Measurements from ENCODE around the gene FLT1. TPM values are rescaled to one million over a fixed set of nuclear protein-coding genes. Genes with fewer than 3 reads are reported as not detected.

FLT1 gene
- total RNA-seq, 1 donor from 2014 or later: 32.4 TPM

- no peak for DNase-seq (ENCODE audit: low spot score)
- H3K4me3 Mint-ChIP-seq (ENCODE audit: low read depth): no peak overlapping the region
- intact Hi-C loops (cut with micrococcal nuclease): no loop called here
- H3K27me3 Mint-ChIP-seq (ENCODE audit: low read depth): no peaks in the 10 kb centered on the region
- H3K36me3 Mint-ChIP-seq (ENCODE audit: low read depth): peaks cover 28% of the 10 kb centered on the region
- H3K4me1 Mint-ChIP-seq (ENCODE audit: low read depth): peaks cover 13% of the 10 kb centered on the region
- H3K9me3 Mint-ChIP-seq: no peaks in the 10 kb centered on the region
- H3K27ac Mint-ChIP-seq: no peak overlapping the region
Observed at GRCh38 chr13:28421676-28422410, 73.1 kb downstream of the FLT1 start.

DNA sequence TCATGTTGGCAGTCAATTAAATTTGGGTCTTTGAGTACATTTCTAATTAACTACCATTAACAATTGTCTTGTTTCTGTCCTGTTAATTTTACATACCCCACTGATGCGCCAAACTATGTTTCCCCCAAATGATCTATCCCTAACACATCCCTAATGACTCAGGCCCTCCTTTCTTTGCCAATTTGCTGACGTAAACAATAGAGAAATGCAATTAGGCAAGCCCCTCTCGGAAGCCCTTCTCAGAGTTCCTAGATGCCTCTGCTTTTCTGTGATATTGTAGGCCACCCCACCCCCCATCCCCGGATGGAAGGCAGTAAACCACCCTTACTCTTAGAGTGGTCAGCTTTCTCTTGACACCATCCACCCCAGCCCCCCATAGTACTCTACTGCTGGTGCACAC lies 74.2 kb downstream of the FLT1 start:
- no peak for DNase-seq (ENCODE audit: low spot score)
- Mint-ChIP-seq H3K9me3 (no peaks in the 10 kb centered on the region), H3K4me3 (ENCODE audit: low read depth) (no peak overlapping the region), H3K27me3 (ENCODE audit: low read depth) (no peaks in the 10 kb centered on the region), H3K36me3 (ENCODE audit: low read depth) (peaks cover 19% of the 10 kb centered on the region), H3K4me1 (ENCODE audit: low read depth) (peaks cover 13% of the 10 kb centered on the region), H3K27ac (no peak overlapping the region)
- intact Hi-C loops (cut with micrococcal nuclease): no loop called here

DNA sequence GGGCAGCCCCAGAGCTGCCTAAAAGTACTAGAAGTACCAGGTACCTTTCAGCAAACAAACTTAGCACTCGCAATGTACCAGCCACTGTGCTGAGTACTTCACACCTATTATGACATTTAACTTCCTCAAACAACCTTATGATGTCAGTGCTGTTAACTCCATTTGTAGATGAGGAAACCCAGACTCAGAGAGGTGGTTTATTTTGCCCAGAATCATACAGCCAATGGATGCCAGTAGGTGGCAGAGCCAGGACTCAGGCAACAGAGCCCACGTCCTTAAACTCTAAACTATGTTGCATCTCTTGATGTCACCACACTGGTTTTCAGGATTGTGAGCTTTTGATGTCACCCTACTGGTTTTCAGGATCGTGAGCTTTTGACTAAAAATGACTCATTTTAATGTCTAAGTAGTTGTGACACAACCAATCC lies 78.9 kb downstream of the FLT1 start:
- DNase-seq (ENCODE audit: low spot score): no peak
- no peaks in the 10 kb centered on the region for H3K9me3 Mint-ChIP-seq
- no peak overlapping the region for H3K27ac Mint-ChIP-seq
- H3K4me3 Mint-ChIP-seq (ENCODE audit: low read depth): no peak overlapping the region
- H3K27me3 Mint-ChIP-seq (ENCODE audit: low read depth): no peaks in the 10 kb centered on the region
- no peaks in the 10 kb centered on the region for H3K36me3 Mint-ChIP-seq (ENCODE audit: low read depth)
- peaks cover 3% of the 10 kb centered on the region for H3K4me1 Mint-ChIP-seq (ENCODE audit: low read depth)
- intact Hi-C loops (cut with micrococcal nuclease): no loop called here

DNA sequence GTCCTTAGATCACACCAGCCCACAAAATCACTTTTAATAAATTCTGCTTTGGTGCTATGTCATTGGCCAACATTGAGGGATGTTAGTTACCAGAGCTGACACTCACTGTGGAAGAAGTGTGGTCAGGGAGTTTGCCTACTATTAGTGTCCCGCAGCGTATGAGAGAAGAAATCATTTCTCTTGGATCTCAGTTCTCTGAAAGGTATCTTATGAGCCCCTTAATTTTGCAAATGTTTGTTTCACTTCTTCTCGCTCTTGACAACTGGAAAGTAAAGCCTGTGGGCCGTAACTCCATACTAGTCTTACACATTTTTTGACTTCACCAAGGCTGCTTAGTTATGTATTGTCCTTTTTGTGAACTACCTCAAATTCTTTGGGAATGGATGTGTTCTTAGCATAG lies 80.9 kb downstream of the FLT1 start:
- no peak overlapping the region for H3K27ac Mint-ChIP-seq
- no peak overlapping the region for H3K4me3 Mint-ChIP-seq (ENCODE audit: low read depth)
- H3K27me3 Mint-ChIP-seq (ENCODE audit: low read depth): no peaks in the 10 kb centered on the region
- H3K4me1 Mint-ChIP-seq (ENCODE audit: low read depth): peaks cover 7% of the 10 kb centered on the region
- intact Hi-C loops (cut with micrococcal nuclease): no loop called here
- peaks cover 4% of the 10 kb centered on the region for H3K36me3 Mint-ChIP-seq (ENCODE audit: low read depth)
- no peak for DNase-seq (ENCODE audit: low spot score)
- H3K9me3 Mint-ChIP-seq: no peaks in the 10 kb centered on the region

GRCh38 chr13:28412981-28413380 lies 81.9 kb downstream of the FLT1 start:
- peaks cover 4% of the 10 kb centered on the region for H3K36me3 Mint-ChIP-seq (ENCODE audit: low read depth)
- peaks cover 15% of the 10 kb centered on the region for H3K4me1 Mint-ChIP-seq (ENCODE audit: low read depth)
- no peaks in the 10 kb centered on the region for H3K9me3 Mint-ChIP-seq
- H3K27me3 Mint-ChIP-seq (ENCODE audit: low read depth): no peaks in the 10 kb centered on the region
- no peak for DNase-seq (ENCODE audit: low spot score)
- no peak overlapping the region for H3K27ac Mint-ChIP-seq
- no peak overlapping the region for H3K4me3 Mint-ChIP-seq (ENCODE audit: low read depth)
- intact Hi-C loops (cut with micrococcal nuclease): no loop called here

DNA sequence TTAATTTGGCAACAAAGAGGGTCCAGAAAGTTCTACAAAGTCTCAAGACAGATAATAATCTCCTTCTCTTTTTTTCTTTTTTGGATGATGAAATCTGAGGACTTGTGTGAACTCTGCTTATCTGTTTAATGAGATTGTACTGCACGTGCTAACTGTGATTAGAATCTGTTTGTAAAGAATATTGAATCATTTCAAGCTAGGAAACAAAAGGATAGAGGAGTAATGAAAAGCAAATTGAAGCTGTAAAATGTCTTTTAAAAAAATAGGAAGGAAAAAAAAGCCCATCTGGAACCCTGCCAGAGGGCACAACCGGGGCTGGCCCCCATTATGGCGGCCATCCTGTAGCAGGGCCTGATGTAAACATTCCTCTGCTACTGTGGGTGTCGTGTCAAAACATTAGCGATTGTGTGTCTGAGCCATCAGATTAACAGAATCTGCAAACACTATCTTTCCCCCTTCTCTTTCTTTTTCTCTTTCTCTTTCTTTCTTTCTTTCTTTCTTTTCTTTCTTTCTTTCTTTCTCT lies 83.0 kb downstream of the FLT1 start:
- H3K36me3 Mint-ChIP-seq (ENCODE audit: low read depth): peaks cover 4% of the 10 kb centered on the region
- intact Hi-C loops (cut with micrococcal nuclease): no loop called here
- no peaks in the 10 kb centered on the region for H3K9me3 Mint-ChIP-seq
- H3K4me3 Mint-ChIP-seq (ENCODE audit: low read depth): no peak overlapping the region
- peaks cover 17% of the 10 kb centered on the region for H3K4me1 Mint-ChIP-seq (ENCODE audit: low read depth)
- no peaks in the 10 kb centered on the region for H3K27me3 Mint-ChIP-seq (ENCODE audit: low read depth)
- no peak for DNase-seq (ENCODE audit: low spot score)
- H3K27ac Mint-ChIP-seq: no peak overlapping the region

DNA sequence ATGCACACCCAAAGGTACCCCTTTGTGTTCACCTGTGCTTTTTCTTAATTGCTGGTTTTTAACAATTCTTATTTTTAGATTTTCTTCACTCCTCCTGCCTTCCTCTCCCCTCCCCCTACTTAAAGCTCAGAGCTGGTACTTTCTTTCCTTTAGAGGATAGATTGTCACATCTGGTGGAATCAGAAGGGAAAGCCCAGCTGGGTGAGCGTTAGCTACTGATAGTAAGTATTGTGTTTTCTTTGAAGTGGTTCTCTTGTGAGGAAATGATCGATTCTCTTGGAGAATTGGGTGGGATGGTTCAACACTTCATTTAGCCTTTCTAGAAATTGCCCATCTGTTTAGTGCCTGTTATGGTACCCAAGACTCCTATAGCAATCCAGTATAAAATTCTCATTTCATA lies 84.8 kb downstream of the FLT1 start:
- no peak for DNase-seq (ENCODE audit: low spot score)
- H3K4me1 Mint-ChIP-seq (ENCODE audit: low read depth): peaks cover 17% of the 10 kb centered on the region
- H3K4me3 Mint-ChIP-seq (ENCODE audit: low read depth): no peak overlapping the region
- peaks cover 10% of the 10 kb centered on the region for H3K36me3 Mint-ChIP-seq (ENCODE audit: low read depth)
- H3K27ac Mint-ChIP-seq: no peak overlapping the region
- intact Hi-C loops (cut with micrococcal nuclease): no loop called here
- H3K9me3 Mint-ChIP-seq: no peaks in the 10 kb centered on the region
- no peaks in the 10 kb centered on the region for H3K27me3 Mint-ChIP-seq (ENCODE audit: low read depth)

GRCh38 chr13:28409648-28410047 lies 85.3 kb downstream of the FLT1 start:
- DNase-seq (ENCODE audit: low spot score): no peak
- H3K4me3 Mint-ChIP-seq (ENCODE audit: low read depth): no peak overlapping the region
- no peaks in the 10 kb centered on the region for H3K9me3 Mint-ChIP-seq
- intact Hi-C loops (cut with micrococcal nuclease): no loop called here
- peaks cover 10% of the 10 kb centered on the region for H3K36me3 Mint-ChIP-seq (ENCODE audit: low read depth)
- no peaks in the 10 kb centered on the region for H3K27me3 Mint-ChIP-seq (ENCODE audit: low read depth)
- H3K27ac Mint-ChIP-seq: no peak overlapping the region
- H3K4me1 Mint-ChIP-seq (ENCODE audit: low read depth): peaks cover 17% of the 10 kb centered on the region

GRCh38 chr13:28408863-28409262 lies 86.1 kb downstream of the FLT1 start:
- H3K9me3 Mint-ChIP-seq: no peaks in the 10 kb centered on the region
- H3K27me3 Mint-ChIP-seq (ENCODE audit: low read depth): no peaks in the 10 kb centered on the region
- no peak overlapping the region for H3K27ac Mint-ChIP-seq
- H3K4me1 Mint-ChIP-seq (ENCODE audit: low read depth): peaks cover 17% of the 10 kb centered on the region
- intact Hi-C loops (cut with micrococcal nuclease): no loop called here
- no peak overlapping the region for H3K4me3 Mint-ChIP-seq (ENCODE audit: low read depth)
- H3K36me3 Mint-ChIP-seq (ENCODE audit: low read depth): peaks cover 18% of the 10 kb centered on the region
- no peak for DNase-seq (ENCODE audit: low spot score)

DNA sequence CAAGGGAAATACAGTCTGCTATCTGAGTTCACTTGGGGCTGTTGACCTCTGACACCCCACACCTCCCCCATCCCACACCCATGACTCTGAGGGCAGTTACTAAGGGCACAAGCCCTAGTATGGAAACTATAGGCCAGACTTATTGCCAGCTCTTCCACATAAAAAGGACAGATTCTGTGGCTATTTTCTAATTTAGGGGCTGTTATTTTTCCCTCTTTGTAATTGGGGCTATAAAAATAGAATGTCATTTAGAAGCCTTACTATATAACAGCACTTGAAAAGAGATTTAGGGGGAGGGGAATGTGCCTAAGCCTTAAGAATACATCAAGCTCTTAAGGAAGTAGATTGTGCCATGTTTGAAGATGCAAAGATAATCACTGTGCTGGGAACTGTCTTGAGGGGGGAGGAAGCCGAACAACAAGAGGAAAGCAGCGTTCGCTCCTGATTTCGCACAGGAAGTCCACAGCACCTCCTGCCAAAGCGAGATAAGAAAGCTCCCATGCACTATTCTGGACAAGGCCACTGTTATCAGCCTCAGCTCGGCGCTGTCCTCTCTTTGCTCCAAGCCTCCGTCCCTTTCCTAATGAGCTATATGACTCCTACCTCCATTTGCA lies 86.6 kb downstream of the FLT1 start:
- intact Hi-C loops (cut with micrococcal nuclease): no loop called here
- no peaks in the 10 kb centered on the region for H3K9me3 Mint-ChIP-seq
- peaks cover 17% of the 10 kb centered on the region for H3K4me1 Mint-ChIP-seq (ENCODE audit: low read depth)
- no peak for DNase-seq (ENCODE audit: low spot score)
- H3K27me3 Mint-ChIP-seq (ENCODE audit: low read depth): no peaks in the 10 kb centered on the region
- H3K4me3 Mint-ChIP-seq (ENCODE audit: low read depth): no peak overlapping the region
- H3K36me3 Mint-ChIP-seq (ENCODE audit: low read depth): peaks cover 20% of the 10 kb centered on the region
- no peak overlapping the region for H3K27ac Mint-ChIP-seq

- no peak overlapping the region for H3K27ac Mint-ChIP-seq
- H3K27me3 Mint-ChIP-seq (ENCODE audit: low read depth): no peaks in the 10 kb centered on the region
- peaks cover 18% of the 10 kb centered on the region for H3K4me1 Mint-ChIP-seq (ENCODE audit: low read depth)
- intact Hi-C loops (cut with micrococcal nuclease): no loop called here
- H3K4me3 Mint-ChIP-seq (ENCODE audit: low read depth): no peak overlapping the region
- no peaks in the 10 kb centered on the region for H3K9me3 Mint-ChIP-seq
- H3K36me3 Mint-ChIP-seq (ENCODE audit: low read depth): peaks cover 24% of the 10 kb centered on the region
- DNase-seq (ENCODE audit: low spot score): no peak
Observed at GRCh38 chr13:28406733-28407266, 88.1 kb downstream of the FLT1 start.

DNA sequence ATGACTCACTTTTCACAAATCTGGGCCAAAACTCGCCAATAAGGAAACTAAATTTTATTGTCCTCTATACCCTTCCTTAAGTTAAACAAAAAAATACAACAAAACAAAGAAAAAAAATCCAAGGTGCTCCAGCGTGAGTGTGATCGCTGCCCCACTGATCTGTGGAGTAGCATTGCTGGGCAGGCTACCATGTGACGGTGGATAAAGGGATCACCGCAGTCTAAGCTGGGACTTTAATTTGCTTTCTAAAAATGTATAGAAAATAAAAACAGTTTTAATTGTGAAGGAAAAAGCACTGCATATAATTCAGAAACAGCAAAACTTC lies 92.9 kb downstream of the FLT1 start:
- Mint-ChIP-seq H3K27me3 (ENCODE audit: low read depth) (no peaks in the 10 kb centered on the region), H3K36me3 (ENCODE audit: low read depth) (peaks cover 23% of the 10 kb centered on the region), H3K4me3 (ENCODE audit: low read depth) (no peak overlapping the region)

DNA sequence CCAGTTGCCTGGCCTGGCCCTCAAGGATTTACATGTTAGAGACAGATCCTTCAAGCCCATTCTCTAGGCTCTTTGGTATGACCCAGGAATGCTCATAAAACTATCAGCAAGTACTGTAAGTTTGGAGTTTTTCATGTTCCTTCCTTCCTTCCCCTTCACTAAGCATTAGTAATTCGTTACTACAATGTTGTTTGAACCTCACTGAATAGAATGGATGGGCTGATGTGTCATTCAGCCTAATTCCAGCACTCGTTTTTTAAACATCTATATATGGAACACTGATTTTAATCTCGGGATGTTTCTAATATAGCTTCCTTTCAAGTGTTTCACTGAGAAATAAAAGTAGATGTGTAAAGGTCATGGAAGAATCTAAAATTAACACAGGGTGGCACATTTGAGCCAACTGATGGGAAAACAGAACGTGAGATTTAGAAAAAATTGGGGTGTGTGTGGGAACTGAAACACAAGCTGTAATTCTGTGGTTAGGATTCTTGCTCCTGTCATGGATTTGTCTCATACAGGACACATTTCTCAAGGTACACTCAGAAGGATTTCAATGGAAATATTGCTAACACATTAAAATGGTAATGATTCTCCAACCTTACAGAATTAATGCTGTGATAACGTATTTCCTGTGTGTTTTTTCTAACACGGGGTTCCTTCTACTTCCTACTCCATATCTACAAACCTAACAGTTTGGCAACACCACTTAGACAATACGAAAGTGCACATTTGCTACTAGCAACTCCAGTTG lies 93.4 kb downstream of the FLT1 start:
- Mint-ChIP-seq H3K27me3 (ENCODE audit: low read depth) (no peaks in the 10 kb centered on the region), H3K9me3 (no peaks in the 10 kb centered on the region), H3K4me3 (ENCODE audit: low read depth) (no peak overlapping the region), H3K27ac (no peak overlapping the region), H3K36me3 (ENCODE audit: low read depth) (peaks cover 23% of the 10 kb centered on the region), H3K4me1 (ENCODE audit: low read depth) (peaks cover 7% of the 10 kb centered on the region)
- DNase-seq (ENCODE audit: low spot score): no peak
- intact Hi-C loops (cut with micrococcal nuclease): no loop called here

More for the DNA sequence above, 92.9 kb downstream of the FLT1 start:
- intact Hi-C loops (cut with micrococcal nuclease): no loop called here
- DNase-seq (ENCODE audit: low spot score): no peak
- Mint-ChIP-seq H3K27ac (no peak overlapping the region), H3K4me1 (ENCODE audit: low read depth) (peaks cover 7% of the 10 kb centered on the region), H3K9me3 (no peaks in the 10 kb centered on the region)
